Adrenal gland (tissue), 12 donors: ENCODE results near the gene FRRS1L. TPM values are rescaled to one million over a fixed set of nuclear protein-coding genes. Genes with fewer than 3 reads are reported as not detected.

Source experiments
- DNase-seq, 7 donors: peaks; one replicate each; pipeline ENCODE4 v3.0.0-alpha.2; 2019 to 2020
- H3K27ac ChIP-seq, 5 donors: fragments of 200-600 bp; sonication (generic) in 4 of 5; 1 replicate in 3 of 5; 2 replicates in 2 of 5; pipeline versions ENCODE4 v1.5.1 to v1.8.0; 2016 to 2020; ENCODE audit warnings: mild to moderate bottlenecking in 1 of 5
- H3K27me3 ChIP-seq: fragments of 200-600 bp; 2 replicates; pipeline ENCODE4 v1.8.0; 2021
- H3K36me3 ChIP-seq, 2 donors: fragments of 200-600 bp; replicated peaks in 1 of 2; 1 replicate in 1 of 2; 2 replicates in 1 of 2; pipeline versions ENCODE4 v1.5.1 to v1.8.0; 2018 to 2022
- H3K4me1 ChIP-seq, 2 donors: fragments of 200-600 bp; replicated peaks in 1 of 2; 1 replicate in 1 of 2; 2 replicates in 1 of 2; pipeline versions ENCODE4 v1.5.1 to v1.8.0; 2018 to 2021
- H3K4me3 ChIP-seq, 4 donors: fragments of 200-600 bp; sonication (generic) in 3 of 4; one replicate each; pipeline ENCODE4 v1.5.1; 2016 to 2018
- H3K9me3 ChIP-seq, 3 donors: fragments of 200-600 bp; sonication (generic) in 1 of 3; replicated peaks in 1 of 3; 1 replicate in 2 of 3; 2 replicates in 1 of 3; pipeline versions ENCODE4 v1.5.1 to v1.8.0; 2016 to 2021
- CTCF ChIP-seq, 6 experiments: fragments of 450-650 bp in 4 of 6; fragments of 200-600 bp in 2 of 6; sonication (generic) in 1 of 6; IDR thresholded peaks; 1 replicate in 5 of 6; 2 replicates in 1 of 6; pipeline versions ENCODE4 v1.5.1 to v1.8.0; 2016 to 2021; ENCODE audit warnings: antibody characterized with exemption in 6 of 6, mild to moderate bottlenecking in 2 of 6, moderate library complexity in 1 of 6
- POLR2A ChIP-seq, 2 donors: fragments of 450-650 bp; IDR thresholded peaks; one replicate each; pipeline ENCODE4 v1.6.1; 2017; ENCODE audit warnings: antibody characterized with exemption in 2 of 2, mild to moderate bottlenecking in 2 of 2, moderate library complexity in 1 of 2
- WGBS, 4 donors: extraction: QIAGEN DNeasy Blood & Tissue Kit in 2 of 4; methylation state at CpG; one replicate each; pipeline versions ENCODE4 v1.1.5 to v1.1.7; 2013 to 2017; 5-methylcytosine and 5-hydroxymethylcytosine counted together
- intact Hi-C, 2 donors: fragments of 100-400 bp; cut with DNase I; formaldehyde crosslinking; loops; one replicate each; pipeline versions ENCODE4 v1.14.1 to v1.15.0; 2022 to 2023
- polyA plus RNA-seq, 3 donors: library from polyadenylated mRNA; stranded (reverse); fragments of 200-250 nt in 2 of 3; fragments of 350-450 nt in 1 of 3; fragmentation: Illumina TruSeq in 1 of 3; extraction: RNeasy Lipid Tissue Mini Kit (QIAGEN cat#74804) in 1 of 3; gene quantifications; one replicate each; pipeline ENCODE4 v1.2.3, GENCODE V29; 2013 to 2014
- total RNA-seq, 9 donors: library from RNA; depleted of rRNA in 4 of 9; stranded (reverse); fragments of >200 nt in 4 of 9; fragments of 120-200 nt in 1 of 9; fragmentation: NEBNext Ultra II Directional in 1 of 9; extraction: Animal tissue kit (Norgen Biotek cat#: 25700) in 1 of 9; gene quantifications; one replicate each; pipeline versions ENCODE4 v1.1.0 to v1.2.4, GENCODE V29; 2013 to 2023
- donor health status: healthy with polysubstance abuse.
- donor health status: Bipolar disorder and iron deficiency.
- donor health status: DM: yes; HTN: yes; CAD: no.
- donor health status: DM: no; HTN: no; CAD: no.
- donor health status: DM: no; HTN: no; CAD: no.
- donor health status: DM: yes; HTN: yes; CAD: no.

Gene FRRS1L
- total and polyA plus RNA-seq, 12 donors = 2.9 to 24.8 (median 14.8) TPM

GRCh38 chr9:109149089-109149488, 18.0 kb downstream of the FRRS1L start:
- no peaks in the 10 kb centered on the region for H3K27me3 ChIP-seq
- H3K36me3 ChIP-seq = no peaks in the 10 kb centered on the region
- intact Hi-C loops = no loop called here
- no peaks in the 10 kb centered on the region for H3K4me1 ChIP-seq
- H3K4me3 ChIP-seq = no peak overlapping the region
- no peak for DNase-seq
- 85 to 95% (median 93%) methylated on average over 5 of the region's 5 CpGs for WGBS, 4 donors
- TF ChIP-seq POLR2A (IDR thresholded peaks at IDR 0.05) (no peak), CTCF (IDR thresholded peaks at IDR 0.05) (no peak)
- H3K9me3 ChIP-seq = no peaks in the 10 kb centered on the region
- H3K27ac ChIP-seq = no peak overlapping the region

DNA sequence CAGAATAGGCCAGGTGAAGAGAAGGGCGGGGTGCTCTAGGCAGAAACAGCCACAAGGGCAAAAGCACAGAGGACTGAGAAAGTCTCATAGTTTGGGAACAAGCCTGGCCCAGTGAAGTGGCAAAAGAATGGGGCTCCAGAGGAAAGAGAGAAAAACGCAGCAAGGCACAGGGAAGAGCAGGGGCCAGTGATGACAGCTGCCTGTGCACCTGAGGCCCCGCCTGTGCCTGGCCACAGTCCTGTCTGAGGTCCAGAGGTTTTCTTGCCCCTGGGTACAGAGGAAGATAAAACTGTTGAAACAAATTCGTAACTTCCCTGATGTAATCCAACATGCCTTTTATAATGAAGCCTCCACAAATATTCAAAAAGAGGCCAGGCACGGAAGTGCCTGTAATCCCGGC, 22.0 kb downstream of the FRRS1L start:
- Histone ChIP-seq H3K4me1 (no peaks in the 10 kb centered on the region), H3K27ac (no peak overlapping the region), H3K36me3 (no peaks in the 10 kb centered on the region), H3K4me3 (no peak overlapping the region), H3K27me3 (no peaks in the 10 kb centered on the region), H3K9me3 (no peaks in the 10 kb centered on the region)
- TF ChIP-seq CTCF (IDR thresholded peaks at IDR 0.05) = no peak
- no peak for TF ChIP-seq POLR2A (IDR thresholded peaks at IDR 0.05)
- DNase-seq = no peak
- WGBS, 4 donors = 91 to 94% (median 92%) methylated on average over 6 of the region's 6 CpGs
- intact Hi-C loops = no loop called here

DNA sequence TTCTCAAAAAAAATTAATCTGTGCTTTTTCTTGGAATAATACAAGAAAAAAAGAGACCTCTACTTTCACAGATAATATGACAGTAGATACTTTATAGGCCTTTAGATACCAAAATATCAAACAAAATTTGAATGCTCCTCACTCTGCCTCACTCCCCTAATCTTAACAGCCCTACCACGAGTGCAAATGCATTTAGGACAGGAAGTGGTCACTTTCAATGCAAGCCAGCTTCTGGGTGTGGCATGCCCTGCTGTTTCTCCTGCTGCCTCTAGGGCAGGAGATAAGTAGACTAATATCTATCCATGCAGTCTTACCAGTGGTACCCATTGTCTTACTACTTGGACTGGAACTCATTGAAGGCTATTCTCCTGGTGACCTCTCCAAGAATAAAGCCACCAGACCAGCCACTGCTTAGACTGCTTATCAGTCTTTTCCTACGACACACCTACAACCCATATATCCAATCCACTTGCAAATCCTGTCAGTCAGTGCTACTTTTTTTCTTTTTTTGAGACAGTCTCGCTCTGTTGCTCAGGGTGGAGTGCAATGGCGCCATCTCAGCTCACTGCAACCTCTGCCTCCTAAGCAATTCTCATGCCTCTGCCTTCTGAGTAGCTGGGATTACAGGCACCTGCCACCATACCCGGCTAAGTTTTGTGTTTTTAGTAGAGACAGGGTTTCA, 23.0 kb downstream of the FRRS1L start:
- no peaks in the 10 kb centered on the region for H3K9me3 ChIP-seq
- H3K36me3 ChIP-seq = no peaks in the 10 kb centered on the region
- H3K4me1 ChIP-seq = no peaks in the 10 kb centered on the region
- intact Hi-C loops = no loop called here
- H3K4me3 ChIP-seq = no peak overlapping the region
- no peaks in the 10 kb centered on the region for H3K27me3 ChIP-seq
- no peak for DNase-seq
- TF ChIP-seq CTCF (IDR thresholded peaks at IDR 0.05) (peak in 2 of 6 experiments; percentile 12 to 14), POLR2A (IDR thresholded peaks at IDR 0.05) (no peak)
- 77 to 87% (median 79%) methylated on average over 5 of the region's 5 CpGs for WGBS, 4 donors
- no peak overlapping the region for H3K27ac ChIP-seq

DNA sequence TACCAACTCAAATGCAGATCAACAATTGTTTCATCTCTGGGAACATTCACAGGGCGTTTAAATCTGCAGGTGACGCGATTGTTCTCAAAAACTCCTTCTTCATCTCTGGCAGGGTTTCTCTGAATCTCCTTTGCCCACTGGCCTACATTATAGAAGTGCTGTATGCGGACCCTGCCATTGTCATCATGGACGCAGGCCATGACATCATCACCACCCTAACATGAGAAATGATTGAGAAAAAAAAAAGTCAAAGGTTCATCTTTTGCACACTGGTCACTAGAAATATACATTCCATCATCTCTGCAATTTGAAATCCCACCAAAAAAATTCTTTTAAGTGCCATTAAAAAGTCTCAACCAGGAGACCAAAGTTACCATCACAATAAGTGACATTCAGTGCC, 25.7 kb downstream of the FRRS1L start:
- 94 to 99% (median 96%) methylated on average over 5 of the region's 5 CpGs for WGBS, 4 donors
- Histone ChIP-seq H3K27me3 (no peaks in the 10 kb centered on the region), H3K27ac (no peak overlapping the region), H3K4me1 (no peaks in the 10 kb centered on the region), H3K9me3 (no peaks in the 10 kb centered on the region), H3K4me3 (no peak overlapping the region), H3K36me3 (no peaks in the 10 kb centered on the region)
- no peak for TF ChIP-seq CTCF (IDR thresholded peaks at IDR 0.05)
- TF ChIP-seq POLR2A (IDR thresholded peaks at IDR 0.05) = no peak
- intact Hi-C loops = no loop called here
- no peak for DNase-seq
